Left ventricle myocardium superior (tissue), 1 donor: Measurements from ENCODE around the gene CELF4. TPM values are rescaled to one million over a fixed set of nuclear protein-coding genes. Genes with fewer than 3 reads are reported as not detected.
"Not testable (repeated sequence)": the region's sequence is repeated elsewhere in the genome, so short reads cannot be mapped to it uniquely, and the experiment has no call there.

Experiments used
- ATAC-seq: fragments of 200-7000 bp; cut with Tn5 transposase; one replicate; pipeline ENCODE4 v1.9.1; 2020; ENCODE audit warnings: mild to moderate bottlenecking, moderate library complexity
- DNase-seq: peaks from one replicate; pipeline ENCODE4 v3.0.0-alpha.2; 2020
- intact Hi-C: fragments of 100-400 bp; cut with micrococcal nuclease; formaldehyde crosslinking; loops from one replicate; pipeline ENCODE4 v1.11.0; 2022
- total RNA-seq: library from RNA; stranded (reverse); fragmentation: NEBNext Ultra II Directional; extraction: Animal tissue kit (Norgen Biotek cat#: 25700); gene quantifications from one replicate; pipeline ENCODE4 v1.2.1, GENCODE V29; 2021
- donor health status: DM: no; HTN: yes; CAD: no; lungs with severe emphysema.

Gene CELF4
- total RNA-seq, 1 donor from 2014 or later: 0.52 TPM

DNA sequence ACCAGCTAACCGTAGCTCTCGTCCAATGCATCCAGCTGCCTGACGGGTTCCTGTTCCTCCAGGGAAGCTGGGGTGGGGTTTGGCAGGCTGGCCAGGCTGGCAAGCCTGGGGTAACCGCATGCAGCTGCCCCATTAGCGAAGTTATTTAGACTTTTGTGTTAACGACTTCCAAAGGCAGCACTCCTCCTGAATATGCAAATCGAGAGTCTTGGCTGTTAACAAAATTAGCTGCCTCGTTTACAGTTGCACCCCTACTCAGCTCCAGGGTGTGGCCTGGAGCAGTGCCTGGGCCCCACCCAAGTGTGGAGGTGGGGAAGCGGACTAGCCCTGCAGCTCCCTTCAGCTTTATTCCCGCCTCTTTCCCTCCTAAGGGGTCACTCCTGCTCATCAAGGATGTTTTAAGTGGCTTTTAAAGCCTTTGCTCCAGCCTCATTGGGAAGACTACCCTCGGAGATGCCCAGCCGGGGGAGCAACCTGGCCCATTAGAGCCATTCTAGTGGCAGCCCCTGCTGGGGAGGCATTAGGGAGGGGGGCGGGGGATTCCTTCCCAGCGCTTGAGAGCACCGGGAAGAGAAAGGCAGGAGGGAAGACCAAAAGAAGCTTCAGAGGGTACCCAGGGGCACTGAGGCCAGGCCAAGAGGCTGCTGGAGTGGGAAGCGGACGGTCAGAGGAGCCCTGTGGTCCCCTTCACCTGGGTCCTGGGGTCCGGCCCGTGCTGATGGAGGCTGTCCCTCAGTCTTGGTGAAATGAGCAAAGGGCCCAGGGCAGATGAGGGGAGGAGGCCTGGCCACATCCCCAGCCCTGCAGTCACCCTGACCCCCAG lies 204.1 kb downstream of the CELF4 start:
- intact Hi-C loops: no loop called here

DNA sequence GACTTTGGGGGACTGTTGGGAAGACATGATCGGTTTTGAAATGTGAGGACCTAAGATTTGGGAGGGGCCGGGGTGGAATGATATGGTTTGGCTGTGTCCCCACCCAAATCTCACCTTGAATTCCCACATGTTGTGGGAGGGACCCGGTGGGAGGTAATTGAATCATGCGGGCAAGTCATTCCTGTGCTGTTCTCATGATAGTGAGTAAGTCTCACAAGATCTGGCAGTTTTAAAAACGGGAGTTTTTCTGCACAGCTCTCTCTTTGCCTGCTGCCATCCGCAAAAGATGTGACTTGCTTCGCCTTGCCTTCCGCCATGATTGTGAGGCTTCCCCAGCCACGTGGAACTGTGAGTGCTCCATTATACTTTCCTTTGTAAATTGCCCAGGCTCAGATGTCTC lies 207.5 kb downstream of the CELF4 start:
- ATAC-seq, DNase-seq, intact Hi-C loops: not testable (repeated sequence)

More for the DNA sequence above, 204.1 kb downstream of the CELF4 start:
- ATAC-seq (no peak), DNase-seq (no peak)

DNA sequence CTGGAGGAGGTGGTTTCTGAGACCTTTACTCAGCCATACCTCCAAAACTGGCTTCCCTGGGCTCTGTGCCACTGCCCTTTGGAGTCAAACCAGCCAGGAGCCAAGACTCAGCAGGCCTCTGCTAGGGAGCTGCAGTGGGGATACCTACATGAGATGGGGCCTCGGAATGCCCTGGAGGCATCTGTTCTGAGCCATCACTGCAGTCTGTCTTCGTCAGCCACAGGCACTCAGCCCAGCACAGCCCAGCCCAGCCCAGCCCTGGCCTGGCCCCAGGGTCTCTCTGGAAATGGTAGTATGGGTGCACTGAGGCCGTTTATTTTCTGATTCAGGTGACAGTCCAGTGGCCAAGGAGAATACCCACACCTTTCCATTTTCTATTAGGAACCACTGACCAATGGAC lies 209.8 kb downstream of the CELF4 start:
- ATAC-seq (peak; percentile 41), DNase-seq (no peak)
- intact Hi-C loops: no loop called here

DNA sequence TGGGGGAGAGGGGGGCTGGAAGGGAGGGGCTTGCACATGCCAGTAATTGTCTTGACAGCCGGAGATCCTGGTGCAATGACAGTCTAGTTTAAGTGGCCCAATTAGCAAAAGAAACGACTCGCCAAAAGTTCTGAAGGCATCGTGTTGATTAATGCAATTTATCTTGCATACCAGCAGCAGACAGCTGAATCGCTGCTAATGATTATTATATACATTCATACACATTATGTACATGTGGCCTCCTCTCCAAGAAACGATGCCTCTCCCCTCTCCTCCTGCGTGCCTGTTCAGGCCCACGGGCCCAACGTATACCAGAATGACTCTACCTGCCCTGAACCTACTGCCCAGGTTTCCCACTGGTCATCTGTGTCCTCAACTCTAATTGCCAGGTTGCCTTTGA lies 214.5 kb downstream of the CELF4 start:
- intact Hi-C loops: no loop called here
- DNase-seq: no peak
- ATAC-seq: no peak

DNA sequence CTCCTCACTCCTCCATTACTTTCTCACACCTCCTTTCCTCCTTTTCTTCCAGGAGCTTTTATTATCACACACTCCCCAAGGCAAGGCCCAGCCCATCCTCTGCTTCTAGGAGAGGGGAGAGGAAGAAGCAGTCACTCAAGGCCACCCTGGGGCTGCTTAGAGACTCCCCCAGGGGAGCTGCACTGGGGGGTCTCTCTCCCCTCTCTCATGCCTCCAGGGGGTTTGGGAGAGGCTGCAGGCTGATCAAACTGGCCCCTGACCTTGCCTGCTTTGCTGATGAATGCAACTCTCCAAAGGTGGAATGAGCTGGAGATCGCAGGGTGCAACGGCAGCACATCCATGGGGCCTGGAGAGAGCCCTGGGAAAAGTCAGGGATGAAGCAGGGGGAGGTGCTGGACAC lies 216.9 kb downstream of the CELF4 start:
- DNase-seq (no peak), ATAC-seq (no peak)
- intact Hi-C loops: no loop called here

DNA sequence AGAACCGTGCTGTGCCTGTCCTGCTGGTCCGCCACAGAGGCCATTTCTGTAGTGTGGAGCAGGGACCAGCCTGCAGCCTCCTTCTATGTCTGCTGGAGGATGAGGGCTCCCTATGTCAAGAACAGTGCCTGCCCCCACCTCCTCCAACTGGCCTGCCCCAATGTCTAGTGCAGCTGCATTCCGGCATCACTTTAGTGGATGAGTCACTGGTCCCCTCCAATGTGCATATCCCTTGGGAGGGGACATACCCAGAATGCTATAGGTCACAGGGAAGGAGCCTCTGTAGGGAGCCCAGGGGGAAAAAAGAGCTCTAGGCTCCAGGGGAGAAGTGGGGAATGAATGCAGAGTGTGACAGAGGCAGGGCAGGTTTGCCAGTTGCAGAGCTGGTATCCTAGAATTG lies 219.6 kb downstream of the CELF4 start:
- ATAC-seq (no peak), DNase-seq (no peak)
- intact Hi-C loops: no loop called here

DNA sequence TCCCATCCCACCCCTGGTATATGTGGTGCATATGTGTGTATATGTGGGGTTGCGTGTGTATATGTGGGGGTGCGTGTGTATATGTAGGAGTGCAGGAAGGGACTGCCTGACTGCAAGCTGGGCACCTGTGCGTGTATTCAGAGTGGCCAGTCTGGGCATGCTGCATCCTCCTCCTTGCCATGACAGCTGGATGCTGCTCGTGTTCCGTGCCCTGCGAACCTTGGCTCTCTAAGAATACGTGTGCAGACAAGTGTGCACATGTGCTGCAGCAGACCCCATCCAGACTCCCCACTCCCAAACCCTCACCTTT lies 222.1 kb downstream of the CELF4 start:
- no peak for ATAC-seq
- DNase-seq: no peak
- intact Hi-C loops: no loop called here

DNA sequence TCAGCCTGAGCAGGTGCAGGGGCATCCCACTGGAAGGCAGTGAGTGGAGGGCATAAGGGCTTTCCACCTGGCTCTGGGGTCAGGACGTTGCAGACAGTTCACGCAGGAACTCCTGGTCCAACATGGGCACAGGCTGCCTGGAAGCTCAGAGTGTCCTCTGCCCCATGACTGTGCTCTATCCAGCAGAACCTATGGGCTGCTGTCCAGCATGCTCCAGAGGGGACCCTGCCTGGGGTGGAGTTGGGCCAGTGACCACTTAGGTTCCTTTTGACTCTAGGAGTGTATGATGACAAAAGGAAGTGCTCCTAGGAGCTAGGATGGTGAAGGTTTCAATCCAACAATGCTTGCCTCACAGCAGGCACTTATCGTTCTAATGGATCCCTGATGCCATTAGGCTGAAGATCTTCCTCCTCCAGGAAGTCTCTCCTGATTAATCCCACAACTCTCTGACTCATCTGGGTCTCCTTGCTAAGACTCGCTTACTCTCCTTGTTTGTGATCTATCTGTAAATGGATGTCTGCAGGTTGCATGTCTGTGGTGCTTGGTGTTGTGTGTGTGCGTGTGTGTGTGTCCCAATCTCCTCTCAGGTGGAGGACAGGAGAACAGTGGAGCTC lies 224.0 kb downstream of the CELF4 start:
- DNase-seq (no peak), ATAC-seq (no peak)

DNA sequence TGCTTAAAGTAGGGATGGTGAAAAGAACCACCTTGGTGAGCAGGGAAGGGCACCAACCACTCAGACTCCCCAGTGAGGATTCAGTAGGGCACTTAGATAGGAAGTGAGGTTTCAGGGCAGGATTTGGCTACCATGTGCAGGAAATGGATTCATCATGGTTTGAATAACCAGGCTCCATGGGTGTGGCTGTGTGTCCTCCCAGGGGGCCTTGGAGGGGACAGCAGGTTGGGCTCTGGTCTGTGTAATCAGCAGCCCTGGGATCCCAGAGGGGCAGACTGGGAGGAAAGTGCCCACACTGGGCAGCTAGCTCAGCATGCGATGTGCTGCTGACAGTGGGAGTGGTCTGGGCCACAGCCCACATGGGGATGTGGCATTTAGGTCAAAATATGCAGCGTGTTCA lies 224.6 kb downstream of the CELF4 start:
- intact Hi-C loops: no loop called here
- no peak for ATAC-seq
- DNase-seq: no peak

More for the DNA sequence above, 224.0 kb downstream of the CELF4 start:
- intact Hi-C loops: no loop called here

DNA sequence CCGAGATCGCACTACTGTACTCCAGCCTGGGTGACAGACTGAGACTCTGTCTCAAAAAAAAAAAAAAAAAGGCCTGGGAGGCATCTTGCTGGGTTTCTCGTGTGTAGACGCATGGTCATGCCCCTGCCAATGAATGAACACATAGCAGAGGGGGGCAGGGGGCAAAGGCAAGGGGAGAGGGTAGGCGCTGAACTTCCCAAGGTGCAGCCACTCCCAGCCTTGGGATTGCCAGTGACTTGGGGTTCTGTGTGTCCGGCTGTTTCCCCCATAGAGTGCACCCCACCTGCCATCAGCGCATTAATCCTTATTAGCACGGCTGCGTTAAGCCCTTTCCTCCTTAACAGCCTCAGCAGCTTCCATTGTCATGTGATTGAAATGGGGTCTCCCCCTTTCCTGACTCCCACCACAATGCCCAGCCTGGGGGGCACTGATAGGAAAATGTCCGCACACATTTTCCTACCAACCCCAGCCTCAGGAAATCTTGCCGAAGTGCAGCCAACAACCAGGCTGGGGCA lies 225.8 kb downstream of the CELF4 start:
- intact Hi-C loops: no loop called here
- DNase-seq (no peak), ATAC-seq (no peak)

DNA sequence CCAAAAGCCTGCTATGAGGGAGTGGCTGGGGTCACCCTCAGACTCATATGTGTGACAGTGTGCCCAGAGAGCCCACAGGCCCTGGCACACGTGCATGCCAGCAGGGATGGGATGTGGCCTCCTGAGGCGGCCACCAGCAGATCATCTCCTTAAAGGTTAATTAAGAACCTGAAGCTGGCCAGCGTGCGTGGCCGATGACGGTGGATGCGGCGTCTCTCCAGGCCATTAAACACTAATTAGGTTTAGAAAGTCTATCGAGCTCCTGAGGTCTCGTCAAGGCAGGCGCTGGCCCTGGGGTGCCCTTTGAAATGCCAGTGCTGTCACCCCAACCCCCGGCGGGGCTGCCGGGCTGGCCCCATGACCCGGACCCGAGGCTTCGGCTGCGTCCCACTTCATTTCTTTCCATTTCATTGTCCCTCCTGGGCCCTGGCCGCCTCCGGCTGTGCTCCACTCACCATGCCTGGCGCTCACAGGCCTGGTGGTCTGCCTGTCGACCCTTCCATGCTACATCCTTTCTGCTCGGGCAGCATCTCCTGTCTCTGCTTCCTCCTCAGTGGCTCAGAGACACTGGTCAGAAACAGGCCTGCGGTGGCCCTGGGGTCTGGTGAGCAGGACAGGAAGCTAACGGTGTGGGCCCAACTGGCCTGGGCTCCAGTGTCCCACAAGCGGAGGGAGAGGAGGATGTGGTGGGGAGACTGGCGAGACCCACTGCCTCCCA lies 228.9 kb downstream of the CELF4 start:
- intact Hi-C loops: no loop called here
- DNase-seq: no peak
- ATAC-seq: no peak

DNA sequence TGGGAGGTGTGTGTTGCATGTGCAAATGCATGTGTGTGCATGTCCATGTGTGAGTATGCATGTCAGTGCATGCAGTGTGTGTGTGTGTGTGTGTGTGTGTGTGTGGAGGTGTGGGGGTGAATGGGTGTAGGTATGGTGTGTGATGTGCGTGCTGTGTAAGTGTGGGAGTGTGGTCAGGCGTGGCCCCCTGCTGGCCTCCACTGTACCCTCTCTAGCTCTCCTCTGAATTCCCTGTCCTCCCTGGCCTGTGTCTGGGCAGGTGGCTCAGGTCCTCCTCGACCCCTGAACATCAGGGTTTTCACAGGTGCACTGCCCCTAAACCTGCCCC lies 230.2 kb downstream of the CELF4 start:
- no peak for DNase-seq
- intact Hi-C loops: no loop called here
- ATAC-seq: no peak

DNA sequence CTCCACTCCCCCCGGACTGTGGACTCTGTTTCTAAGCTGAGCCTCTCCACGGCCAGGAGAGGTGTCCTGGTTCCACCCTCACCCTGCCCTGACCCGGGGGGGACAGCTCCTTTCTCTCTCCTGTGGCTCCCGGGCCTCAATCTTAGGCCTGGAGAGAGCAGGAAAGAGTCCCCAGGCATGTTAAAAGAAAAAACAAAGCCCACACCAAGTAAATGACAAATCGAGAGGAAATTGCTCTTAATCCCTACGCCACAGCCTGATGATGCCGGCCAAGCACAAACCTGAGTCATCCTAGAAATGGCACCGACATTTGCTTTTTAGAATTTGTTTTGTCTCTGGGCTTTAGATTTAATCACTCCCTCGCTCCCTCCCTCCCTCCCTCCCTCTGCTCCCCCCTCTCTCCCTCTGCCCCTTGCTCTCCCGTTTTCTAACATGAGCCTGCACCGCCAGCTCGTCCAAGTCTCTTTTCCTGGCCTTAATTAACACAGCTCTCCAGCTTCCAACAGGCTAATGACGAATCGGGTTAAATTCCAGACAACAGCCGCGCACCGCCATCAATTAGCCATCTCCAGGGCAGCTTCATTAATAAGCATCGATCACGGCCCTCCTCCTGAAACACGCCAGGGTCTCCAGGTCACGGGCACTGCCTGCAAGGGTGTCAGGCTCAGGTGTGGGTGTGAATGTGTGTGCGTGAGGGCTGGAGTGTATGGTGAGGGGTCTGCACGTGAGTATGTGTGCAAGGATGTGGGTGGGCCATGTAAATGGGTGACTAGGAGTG lies 230.8 kb downstream of the CELF4 start:
- intact Hi-C loops: no loop called here
- ATAC-seq (no peak), DNase-seq (no peak)

DNA sequence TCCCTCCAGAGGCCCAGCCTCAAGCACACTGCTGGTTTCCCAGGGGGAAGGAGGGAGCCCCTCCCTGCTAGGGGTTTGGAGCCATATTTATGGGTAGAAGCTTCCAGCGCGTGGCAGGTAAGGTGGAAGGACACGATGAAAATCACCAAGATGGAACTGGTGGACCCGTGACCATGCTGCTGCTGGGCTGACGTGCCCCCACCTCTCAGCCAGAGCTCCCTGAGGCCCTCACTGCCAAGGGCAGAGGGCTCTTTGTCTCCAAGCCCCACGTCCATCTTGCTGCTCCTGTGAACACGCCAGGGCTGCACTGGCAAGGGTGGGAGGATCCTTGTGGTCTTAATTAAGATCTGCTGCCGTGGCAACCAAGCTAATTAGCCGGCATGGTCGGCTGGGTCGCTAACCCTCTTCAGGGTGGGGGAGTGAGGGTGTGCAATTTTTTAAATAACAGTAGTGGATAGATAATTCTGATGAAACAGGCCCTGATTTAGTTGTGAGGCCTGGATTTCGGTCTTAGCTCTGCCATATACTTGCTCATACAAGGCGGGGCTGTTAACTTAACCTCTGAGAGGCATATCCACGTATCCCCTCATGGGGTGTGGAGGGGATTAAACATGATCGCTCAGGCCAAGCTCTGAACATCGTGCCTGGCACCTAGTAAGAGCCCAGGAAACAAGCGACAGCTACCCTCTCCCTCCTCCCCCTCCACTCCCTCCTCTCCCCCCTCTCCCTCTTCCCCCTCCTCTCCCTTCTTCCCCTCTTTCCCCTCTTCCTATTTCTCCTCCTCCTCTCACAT lies 232.8 kb downstream of the CELF4 start:
- no peak for ATAC-seq
- no peak for DNase-seq
- intact Hi-C loops: no loop called here

DNA sequence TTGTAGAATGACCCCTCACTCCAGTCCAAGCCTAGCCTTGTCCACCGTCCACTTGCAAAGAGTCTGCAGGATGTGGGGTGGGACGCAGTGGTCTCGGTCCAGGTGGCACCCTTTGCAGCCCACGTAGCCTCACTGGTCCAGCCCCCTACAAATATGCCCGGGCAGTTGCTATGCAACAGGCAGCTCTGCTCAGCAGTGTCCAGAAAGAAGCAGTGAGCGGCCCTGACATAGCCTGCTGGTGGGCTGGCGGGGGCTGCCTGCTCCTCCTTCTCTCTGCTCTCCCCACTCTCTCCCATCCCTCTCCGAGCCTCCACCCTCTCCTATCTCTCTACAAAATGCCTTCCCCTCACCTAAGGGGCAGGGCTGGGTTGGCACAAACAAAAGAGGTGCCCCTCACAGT lies 233.4 kb downstream of the CELF4 start:
- intact Hi-C loops: no loop called here
- DNase-seq: no peak
- ATAC-seq: no peak

DNA sequence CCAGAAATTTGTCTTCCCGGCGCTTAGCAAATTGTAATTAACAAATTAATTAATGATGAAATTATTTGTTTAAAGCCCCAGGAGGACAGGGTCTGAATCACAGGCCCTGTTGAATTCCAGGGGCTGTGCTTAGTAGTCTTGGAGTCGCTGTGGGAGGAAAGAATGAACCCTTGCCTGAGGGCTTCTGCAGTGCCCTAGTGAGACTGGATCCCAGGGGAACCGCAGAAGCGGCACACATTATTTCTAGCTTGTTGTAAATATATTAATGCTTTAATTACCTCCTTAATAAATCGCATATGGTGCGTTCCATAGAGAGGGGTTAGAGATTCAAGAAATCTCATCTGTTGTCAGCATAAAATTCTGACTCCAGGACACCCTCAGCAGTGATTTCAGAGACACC lies 235.4 kb downstream of the CELF4 start:
- intact Hi-C loops: no loop called here
- ATAC-seq: no peak
- DNase-seq: no peak

DNA sequence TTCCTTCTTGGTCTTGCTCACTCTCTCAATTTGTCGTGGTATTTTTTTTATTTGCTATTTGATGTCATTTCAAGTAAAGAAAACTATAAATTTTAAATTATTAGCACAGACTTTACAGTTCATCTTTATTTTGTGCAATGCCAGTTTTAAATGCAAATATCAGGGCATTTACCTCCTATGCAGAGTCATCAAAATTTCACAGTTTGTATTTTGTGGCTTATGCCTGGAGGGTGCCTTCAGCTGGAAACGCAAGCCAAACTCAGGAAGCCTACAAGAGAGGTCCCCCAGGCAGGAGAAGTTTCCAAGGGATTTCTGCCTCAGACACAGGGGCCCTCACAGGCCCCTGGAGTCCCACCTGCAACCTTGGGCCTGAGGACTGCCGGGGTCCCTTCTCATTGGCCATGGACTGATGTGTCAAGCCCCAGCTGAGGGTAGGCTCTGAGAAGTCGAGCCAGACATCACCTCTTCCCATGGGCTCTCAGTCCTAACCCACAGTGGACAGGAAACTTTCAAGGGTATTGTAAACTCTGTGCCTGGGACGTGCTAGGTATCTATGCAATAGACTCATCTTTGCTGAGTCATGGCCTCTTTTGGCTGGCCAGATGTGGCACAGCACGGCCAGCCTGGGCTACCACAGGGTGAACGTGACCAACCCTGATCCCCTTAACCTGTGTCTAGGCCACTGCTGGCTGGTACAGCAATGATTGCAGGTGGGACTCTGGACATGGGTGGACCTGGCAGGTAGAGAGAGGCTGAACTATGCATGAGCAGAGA lies 236.5 kb downstream of the CELF4 start:
- no peak for DNase-seq
- intact Hi-C loops: no loop called here
- ATAC-seq: no peak

DNA sequence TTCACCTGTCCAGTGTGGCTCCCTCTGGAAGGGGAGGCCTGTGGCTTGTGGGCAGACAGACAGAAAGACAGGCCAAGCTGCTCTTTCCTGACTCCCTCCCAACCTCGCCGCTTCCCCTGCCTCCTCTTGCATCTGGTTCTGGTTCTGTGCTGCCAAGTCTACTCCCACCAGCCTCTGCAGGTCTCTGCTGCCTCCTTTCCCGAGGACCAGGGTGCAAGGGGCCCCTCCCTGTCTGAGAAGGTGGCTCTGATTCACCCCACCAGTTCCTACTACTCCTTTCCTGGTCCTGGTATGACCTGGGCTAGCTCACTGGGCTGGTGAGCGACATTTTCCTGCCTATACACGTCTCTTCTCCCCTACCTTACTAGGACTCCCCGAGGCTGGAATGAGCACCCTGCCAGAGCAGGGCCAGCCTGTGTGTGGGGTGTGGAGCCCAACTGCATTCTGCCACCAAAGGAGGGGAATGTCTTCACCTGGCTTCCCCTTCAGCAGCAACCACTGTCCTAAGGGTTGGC lies 238.5 kb downstream of the CELF4 start:
- ATAC-seq (no peak), DNase-seq (no peak)
- intact Hi-C loops: no loop called here
